KMS-11 (cell line): ENCODE data around the gene SOCS7.

Source experiments
- H2AFZ ChIP-seq: fragments of 200-600 bp; sonication (generic); 2 replicates; pipeline ENCODE4 v1.6.1; 2016; ENCODE audit warnings: antibody characterized with exemption, mixed run types, low read depth
- H3K27ac ChIP-seq: fragments of 200-600 bp; sonication (generic); 2 replicates; pipeline ENCODE4 v1.6.1; 2016; ENCODE audit warnings: mild to moderate bottlenecking, mixed run types
- H3K27me3 ChIP-seq: fragments of 200-600 bp; sonication (generic); 2 replicates; pipeline ENCODE4 v1.6.1; 2017; ENCODE audit warnings: mild to moderate bottlenecking, low read depth, mixed run types, moderate library complexity; ENCODE audit not compliant: insufficient read depth
- H3K36me3 ChIP-seq: fragments of 200-600 bp; sonication (generic); 2 replicates; pipeline ENCODE4 v1.6.1; 2017; ENCODE audit warnings: mild to moderate bottlenecking, mixed run types; ENCODE audit not compliant: insufficient read depth
- H3K4me1 ChIP-seq: fragments of 200-600 bp; sonication (generic); 2 replicates; pipeline ENCODE4 v1.6.1; 2016; ENCODE audit warnings: mild to moderate bottlenecking, low read depth, mixed run types; ENCODE audit not compliant: poor library complexity, severe bottlenecking
- H3K4me2 ChIP-seq: fragments of 200-600 bp; sonication (generic); 2 replicates; pipeline ENCODE4 v1.7.0; 2016; ENCODE audit warnings: mild to moderate bottlenecking, mixed run types
- H3K4me3 ChIP-seq: fragments of 200-600 bp; sonication (generic); IDR thresholded peaks from 2 replicates; pipeline ENCODE4 v1.6.1; 2017; ENCODE audit warnings: low read depth, low read length, mixed read lengths; ENCODE audit not compliant: insufficient read depth
- H3K79me2 ChIP-seq: fragments of 200-600 bp; sonication (generic); 2 replicates; pipeline ENCODE4 v1.6.1; 2016; ENCODE audit warnings: low read depth, mixed run types; ENCODE audit not compliant: insufficient read depth
- H3K9ac ChIP-seq: fragments of 200-600 bp; sonication (generic); 2 replicates; pipeline ENCODE4 v1.6.1; 2016; ENCODE audit warnings: mild to moderate bottlenecking, mixed run types
- H4K20me1 ChIP-seq: fragments of 200-600 bp; sonication (generic); 2 replicates; pipeline ENCODE4 v1.6.1; 2016; ENCODE audit warnings: mild to moderate bottlenecking, mixed run types; ENCODE audit not compliant: insufficient read depth
- TF ChIP-seq, protein P1 (sequence below): fragments of 200-600 bp; sonication (generic); conservative IDR thresholded peaks from 2 replicates; pipeline ENCODE4 v1.6.1; 2017; ENCODE audit warnings: low read depth, mild to moderate bottlenecking, antibody characterized with exemption, low read length, moderate library complexity, mixed read lengths

The SOCS7 gene

DNA sequence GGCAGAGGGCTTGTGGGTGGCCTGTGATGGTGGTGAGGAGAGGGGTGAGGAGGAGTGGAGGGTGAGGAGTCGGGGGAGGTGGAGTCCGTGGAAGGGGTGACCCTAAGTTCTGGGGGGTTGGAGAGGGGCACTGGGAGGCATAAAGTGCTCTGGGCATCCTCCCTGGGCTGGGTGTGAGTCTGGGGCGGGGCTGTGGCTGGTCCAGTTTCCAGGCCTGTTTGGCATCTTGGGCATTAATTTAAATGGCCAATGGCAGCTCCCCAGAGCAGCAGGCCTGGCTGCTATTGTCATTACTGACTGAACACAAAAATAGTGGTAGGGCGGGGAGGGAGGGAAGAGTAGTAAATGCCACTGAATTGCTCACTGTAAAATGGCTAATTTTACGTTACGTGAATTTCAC, 68.9 kb downstream of the SOCS7 start:
- no peaks in the 10 kb centered on the region for H3K79me2 ChIP-seq
- peaks cover 39% of the 10 kb centered on the region for H3K4me1 ChIP-seq
- no peaks in the 10 kb centered on the region for H4K20me1 ChIP-seq
- H3K36me3 ChIP-seq = no peaks in the 10 kb centered on the region
- H3K27me3 ChIP-seq = no peaks in the 10 kb centered on the region; the same call in 1 of the 2 replicates
- TF ChIP-seq, protein P1, sequence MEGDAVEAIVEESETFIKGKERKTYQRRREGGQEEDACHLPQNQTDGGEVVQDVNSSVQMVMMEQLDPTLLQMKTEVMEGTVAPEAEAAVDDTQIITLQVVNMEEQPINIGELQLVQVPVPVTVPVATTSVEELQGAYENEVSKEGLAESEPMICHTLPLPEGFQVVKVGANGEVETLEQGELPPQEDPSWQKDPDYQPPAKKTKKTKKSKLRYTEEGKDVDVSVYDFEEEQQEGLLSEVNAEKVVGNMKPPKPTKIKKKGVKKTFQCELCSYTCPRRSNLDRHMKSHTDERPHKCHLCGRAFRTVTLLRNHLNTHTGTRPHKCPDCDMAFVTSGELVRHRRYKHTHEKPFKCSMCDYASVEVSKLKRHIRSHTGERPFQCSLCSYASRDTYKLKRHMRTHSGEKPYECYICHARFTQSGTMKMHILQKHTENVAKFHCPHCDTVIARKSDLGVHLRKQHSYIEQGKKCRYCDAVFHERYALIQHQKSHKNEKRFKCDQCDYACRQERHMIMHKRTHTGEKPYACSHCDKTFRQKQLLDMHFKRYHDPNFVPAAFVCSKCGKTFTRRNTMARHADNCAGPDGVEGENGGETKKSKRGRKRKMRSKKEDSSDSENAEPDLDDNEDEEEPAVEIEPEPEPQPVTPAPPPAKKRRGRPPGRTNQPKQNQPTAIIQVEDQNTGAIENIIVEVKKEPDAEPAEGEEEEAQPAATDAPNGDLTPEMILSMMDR = no peak
- H3K4me3 ChIP-seq = no peak overlapping the region
- H3K27ac ChIP-seq = no peak overlapping the region
- H3K9ac ChIP-seq = no peak overlapping the region
- H2AFZ ChIP-seq = no peak overlapping the region
- no peak overlapping the region for H3K4me2 ChIP-seq

DNA sequence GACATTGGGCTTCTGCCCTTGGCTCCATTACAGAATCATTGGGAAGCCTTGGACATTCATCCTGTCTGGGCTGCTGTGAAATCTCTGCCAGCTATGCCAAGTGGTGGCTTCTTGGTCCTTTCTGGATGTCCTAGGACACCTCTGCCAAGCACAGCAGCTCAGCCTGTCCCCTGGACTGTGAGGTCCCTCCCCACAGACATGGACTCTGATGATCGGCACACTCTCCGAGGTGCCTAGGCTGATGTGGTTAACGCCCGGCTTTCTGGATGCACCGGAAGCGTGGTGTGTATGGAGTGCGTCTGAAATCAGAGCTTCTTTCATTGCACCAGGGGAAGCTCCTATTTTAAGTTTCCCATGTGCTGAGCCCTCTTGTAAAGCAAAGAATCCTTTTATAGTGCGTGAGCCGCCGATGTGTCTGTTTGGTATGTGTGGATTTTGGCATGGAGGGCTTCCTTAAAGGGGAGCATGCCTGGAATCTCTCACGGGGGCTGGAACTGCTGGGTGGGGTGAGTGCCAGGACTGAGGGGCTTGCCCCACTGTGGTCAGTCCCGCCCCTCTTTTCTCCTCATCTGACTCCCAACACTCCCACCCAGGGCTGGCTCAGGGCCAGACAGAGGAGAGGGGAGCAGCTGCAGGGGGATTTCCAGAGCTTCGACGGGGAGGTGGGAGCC, 69.7 kb downstream of the SOCS7 start:
- Histone ChIP-seq H3K27me3 (no peaks in the 10 kb centered on the region; the same call in 1 of the 2 replicates), H2AFZ (no peak overlapping the region), H3K4me3 (no peak overlapping the region), H3K27ac (no peak overlapping the region), H3K4me1 (peaks cover 36% of the 10 kb centered on the region), H3K79me2 (no peaks in the 10 kb centered on the region), H3K36me3 (no peaks in the 10 kb centered on the region), H3K4me2 (no peak overlapping the region), H3K9ac (no peak overlapping the region), H4K20me1 (no peaks in the 10 kb centered on the region)
- TF ChIP-seq, protein P1 = no peak

DNA sequence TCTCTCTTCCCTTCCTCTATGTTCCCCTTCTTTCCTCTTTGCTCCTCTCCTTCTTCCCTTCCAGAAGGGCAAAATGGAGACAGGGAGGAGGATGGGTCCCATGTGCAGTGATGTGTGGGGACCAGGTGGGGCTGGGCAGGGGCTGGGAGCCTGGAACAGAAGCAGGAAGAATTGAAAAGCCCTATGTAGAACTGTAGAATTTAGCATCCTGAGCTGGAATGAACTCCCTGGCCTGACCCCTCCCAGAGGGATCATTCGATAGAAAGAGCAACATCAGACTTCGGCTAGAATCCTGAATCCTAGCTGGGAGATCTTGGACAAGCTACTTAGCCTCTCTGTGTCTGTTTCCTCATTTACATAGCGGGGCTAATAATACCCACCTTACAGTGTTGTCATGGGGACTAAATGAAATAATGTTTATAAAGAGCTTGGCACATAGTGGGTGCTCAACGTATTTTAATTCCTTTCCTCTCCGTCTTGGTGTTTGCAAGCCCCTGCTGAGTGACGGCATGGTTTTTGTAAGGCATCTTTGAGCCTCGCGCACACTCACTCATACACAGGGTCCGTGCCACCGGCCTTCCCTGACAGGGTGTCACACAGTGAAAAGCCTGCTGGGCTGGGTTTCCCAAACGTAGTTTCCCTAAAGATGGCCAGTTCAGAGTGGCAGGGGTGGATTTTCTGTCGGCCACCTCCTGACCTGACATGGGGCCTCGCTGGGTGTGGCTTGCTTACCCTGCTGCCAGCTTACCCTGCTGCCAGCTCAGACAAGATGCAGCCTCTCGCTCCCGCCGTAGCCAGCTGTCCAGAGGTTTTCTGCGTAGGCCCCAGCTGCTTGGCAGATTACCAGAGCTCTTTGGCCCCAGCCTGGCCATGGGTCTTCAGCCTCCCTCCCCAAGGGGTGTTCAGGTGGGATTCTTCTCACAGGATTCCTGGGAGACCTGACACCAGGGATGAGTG, 70.5 kb downstream of the SOCS7 start:
- Histone ChIP-seq H3K4me2 (no peak overlapping the region), H3K9ac (no peak overlapping the region), H3K36me3 (no peaks in the 10 kb centered on the region), H3K27ac (no peak overlapping the region), H3K4me3 (no peak overlapping the region), H4K20me1 (no peaks in the 10 kb centered on the region), H3K4me1 (peaks cover 36% of the 10 kb centered on the region), H3K27me3 (no peaks in the 10 kb centered on the region; the same call in 1 of the 2 replicates), H2AFZ (no peak overlapping the region), H3K79me2 (no peaks in the 10 kb centered on the region)
- TF ChIP-seq, protein P1 = no peak

DNA sequence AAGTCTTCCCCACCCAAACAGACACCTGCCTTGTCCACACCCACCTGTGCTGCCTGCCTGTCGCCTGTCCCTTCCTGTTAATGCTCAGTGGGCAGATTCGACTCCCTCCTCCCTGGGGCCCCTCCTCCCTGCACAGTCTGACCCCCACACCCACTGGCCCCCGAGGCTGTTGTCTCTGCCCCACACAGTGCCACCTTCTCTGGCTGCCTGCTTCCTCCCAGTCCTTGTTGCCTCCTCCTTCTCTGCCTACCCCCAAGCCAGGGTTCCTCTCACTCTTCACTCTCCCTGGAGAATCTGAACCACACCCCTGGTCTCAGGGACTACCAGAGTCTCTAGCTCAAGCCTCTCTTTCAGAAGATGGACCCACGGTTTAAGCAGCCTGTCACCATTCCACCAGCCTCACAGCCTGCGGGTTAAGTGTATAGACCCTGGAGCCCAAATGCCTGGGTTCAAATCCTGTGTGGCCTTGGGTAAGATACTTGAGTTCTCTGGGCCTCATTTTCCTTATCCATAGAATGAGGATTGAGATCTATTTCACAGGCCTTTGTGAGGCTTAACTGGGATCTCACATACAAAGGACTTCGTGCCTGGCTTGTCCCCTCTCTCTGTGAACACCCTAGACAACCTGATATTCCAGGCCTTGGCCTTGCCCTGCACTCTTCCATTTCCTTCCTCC, 72.8 kb downstream of the SOCS7 start:
- Histone ChIP-seq H3K79me2 (no peaks in the 10 kb centered on the region; the same call in 1 of the 2 replicates), H3K36me3 (no peaks in the 10 kb centered on the region), H3K4me1 (peaks cover 39% of the 10 kb centered on the region), H3K9ac (no peak overlapping the region), H3K27ac (no peak overlapping the region), H3K27me3 (no peaks in the 10 kb centered on the region; the same call in 1 of the 2 replicates), H3K4me3 (no peak overlapping the region), H2AFZ (no peak overlapping the region), H4K20me1 (no peaks in the 10 kb centered on the region), H3K4me2 (no peak overlapping the region)
- TF ChIP-seq, protein P1 = no peak
